Ishikawa (cell line): Measurements from ENCODE around the gene MEGF6.

Experiments
- FOXM1 ChIP-seq: IDR thresholded peaks from 2 replicates; pipeline ENCODE4 v1.6.1; 2012; ENCODE audit warnings: low read depth, borderline replicate concordance
- REST ChIP-seq: IDR thresholded peaks from 2 replicates; pipeline ENCODE4 v1.6.1; 2012; ENCODE audit warnings: low read depth, mild to moderate bottlenecking
- TCF12 ChIP-seq: IDR thresholded peaks from 2 replicates; pipeline ENCODE4 v1.6.1; 2012; ENCODE audit warnings: low read depth

DNA sequence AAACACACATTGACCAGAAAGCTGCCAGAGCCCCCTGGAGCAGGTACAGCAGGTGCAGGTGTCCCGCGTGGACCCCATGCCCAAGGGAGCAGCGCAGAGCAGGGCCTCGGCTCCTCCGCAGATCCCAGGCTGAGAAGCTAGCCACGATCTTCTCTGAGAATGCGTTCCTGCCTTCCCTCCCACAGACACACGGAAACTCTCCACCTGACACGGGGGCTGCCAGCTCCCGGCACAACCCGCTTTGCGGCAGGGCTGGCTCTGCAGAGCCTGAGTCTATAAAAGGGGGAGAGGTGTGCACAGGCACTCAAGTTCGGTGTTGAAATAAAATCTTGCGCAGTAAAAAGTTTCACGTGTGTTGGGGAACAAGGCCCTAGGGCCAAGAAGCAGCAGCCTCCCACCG, 9.6 kb downstream of the MEGF6 start:
- TF ChIP-seq REST = no peak
- TF ChIP-seq TCF12 = no peak
- no peak for TF ChIP-seq FOXM1
